Stomach (tissue), 9 donors: ENCODE measurements around the gene GRIK5. TPM values are rescaled to one million over a fixed set of nuclear protein-coding genes. Genes with fewer than 3 reads are reported as not detected.

Experiments
- DNase-seq, 2 donors: peaks; one replicate each; pipeline versions ENCODE4 v3.0.0 to v3.0.0-alpha.2; 2013 to 2019
- H3K27ac ChIP-seq, 5 donors: fragments of 200-600 bp in 4 of 5; sonication (generic) in 4 of 5; one replicate each; pipeline ENCODE4 v1.5.1; 2013 to 2019; ENCODE audit warnings: mild to moderate bottlenecking in 1 of 5, moderate library complexity in 1 of 5
- H3K27me3 ChIP-seq, 3 donors: fragments of 200-600 bp; sonication (generic); one replicate each; pipeline ENCODE4 v1.5.1; 2017 to 2019; ENCODE audit warnings: mixed run types in 1 of 3
- H3K36me3 ChIP-seq, 4 donors: fragments of 200-600 bp; sonication (generic); 1 replicate in 3 of 4; 2 replicates in 1 of 4; pipeline ENCODE4 v1.5.1; 2016 to 2019
- H3K4me1 ChIP-seq, 4 donors: fragments of 200-600 bp; sonication (generic); one replicate each; pipeline ENCODE4 v1.5.1; 2016 to 2019
- H3K4me3 ChIP-seq, 4 donors: fragments of 200-600 bp; sonication (generic) in 3 of 4; one replicate each; pipeline ENCODE4 v1.5.1; 2016 to 2019; ENCODE audit warnings: mild to moderate bottlenecking in 1 of 4
- H3K9me3 ChIP-seq, 4 donors: fragments of 200-600 bp; sonication (generic); one replicate each; pipeline ENCODE4 v1.5.1; 2016 to 2019
- CTCF ChIP-seq, 7 experiments: fragments of 450-650 bp in 4 of 7; fragments of 200-600 bp in 3 of 7; sonication (generic) in 3 of 7; IDR thresholded peaks; one replicate each; pipeline ENCODE4 v1.5.1; 2016 to 2019; ENCODE audit warnings: antibody characterized with exemption in 7 of 7, control low read depth in 2 of 7, mild to moderate bottlenecking in 1 of 7
- EP300 ChIP-seq: sonication (generic); formaldehyde crosslinking; IDR thresholded peaks from one replicate; pipeline ENCODE4 v1.6.1; 2017; ENCODE audit warnings: antibody characterized with exemption
- POLR2A ChIP-seq, 4 donors: fragments of 450-650 bp; IDR thresholded peaks; one replicate each; pipeline ENCODE4 v1.6.1; 2016; ENCODE audit warnings: antibody characterized with exemption in 4 of 4, control low read depth in 2 of 4, mild to moderate bottlenecking in 1 of 4, moderate library complexity in 1 of 4
- POLR2AphosphoS5 ChIP-seq, 3 donors: sonication (generic); formaldehyde crosslinking; IDR thresholded peaks; one replicate each; pipeline ENCODE4 v1.6.1; 2016; ENCODE audit warnings: antibody characterized with exemption in 3 of 3
- WGBS, 5 donors: extraction: QIAGEN DNeasy Blood & Tissue Kit in 3 of 5; methylation state at CpG; one replicate each; pipeline versions ENCODE4 v1.1.5 to v1.1.7; 2013 to 2018; 5-methylcytosine and 5-hydroxymethylcytosine counted together
- intact Hi-C: fragments of 100-400 bp; cut with DNase I; formaldehyde crosslinking; loops from one replicate; pipeline ENCODE4 v1.15.1; 2023; ENCODE audit warnings: low total_unique reads
- polyA plus RNA-seq, 3 donors: library from polyadenylated mRNA; stranded (reverse); fragments of 200-250 nt; gene quantifications; one replicate each; pipeline ENCODE4 v1.2.3, GENCODE V29; 2013
- total RNA-seq, 5 donors: library from RNA; depleted of rRNA; stranded (reverse); fragments of >200 nt; gene quantifications; one replicate each; pipeline versions ENCODE4 v1.1.0 to v1.2.3, GENCODE V29; 2014 to 2016
- donor health status: healthy with polysubstance abuse.
- donor health status: Bipolar disorder and iron deficiency.
- donor health status: healthy.

Gene GRIK5
- total and polyA plus RNA-seq, 8 donors, result 0.92 to 74.1 (median 4.2) TPM

GRCh38 chr19:41971363-41971762 is 98.6 kb downstream of the GRIK5 start:
- H3K4me3 ChIP-seq, result no peak overlapping the region
- intact Hi-C loops, result no loop called here
- H3K4me1 ChIP-seq, result no peaks in the 10 kb centered on the region
- peaks cover 0 to 40% (median 3%) of the 10 kb centered on the region in 3 donors for H3K27me3 ChIP-seq
- DNase-seq, result no peak
- no peaks in the 10 kb centered on the region for H3K36me3 ChIP-seq
- TF ChIP-seq POLR2A (IDR thresholded peaks at IDR 0.05), result no peak
- no peaks in the 10 kb centered on the region for H3K9me3 ChIP-seq
- H3K27ac ChIP-seq, result no peak overlapping the region
- 84 to 90% (median 84%) methylated on average over 11 of the region's 11 CpGs for WGBS, 5 donors

DNA sequence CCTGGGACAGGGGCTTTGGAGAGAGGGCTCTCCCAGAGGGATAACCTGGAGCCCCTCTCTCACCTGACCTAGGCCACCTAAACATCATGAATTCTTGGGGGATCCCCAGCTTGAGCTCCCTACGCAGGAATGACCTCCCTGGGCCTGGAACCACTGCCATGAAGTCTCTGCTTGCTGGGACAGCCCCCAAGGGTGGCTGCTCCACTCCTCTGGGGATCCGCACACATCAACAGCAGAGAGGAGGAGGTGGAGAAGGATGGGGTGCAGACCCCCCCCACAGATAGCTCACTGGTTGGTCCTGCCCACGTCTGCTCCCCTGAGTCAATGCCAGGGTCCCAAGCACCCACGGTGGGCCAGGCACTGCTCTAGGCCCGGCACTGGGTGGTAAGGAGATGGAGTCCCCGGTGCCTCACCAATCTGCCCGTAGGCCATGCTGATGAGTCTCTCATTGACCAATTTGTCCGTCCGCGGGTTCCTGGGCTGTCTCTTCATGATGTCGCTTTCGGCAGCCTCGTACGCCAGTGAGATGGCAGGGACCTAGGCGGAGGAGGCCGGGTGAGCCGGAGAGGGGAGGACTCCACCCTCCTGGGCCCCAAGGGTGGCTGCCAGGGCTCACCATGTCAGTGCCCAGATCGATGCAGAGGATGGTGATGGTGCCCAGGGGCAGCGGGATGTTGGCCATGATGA is 100.1 kb downstream of the GRIK5 start:
- 82 to 94% (median 91%) methylated on average over 7 to 19 of the region's 19 CpGs for WGBS, 5 donors
- Histone ChIP-seq H3K9me3 (no peaks in the 10 kb centered on the region), H3K27me3 (peaks cover 0 to 36% (median 3%) of the 10 kb centered on the region in 3 donors), H3K27ac (no peak overlapping the region), H3K4me3 (no peak overlapping the region), H3K4me1 (no peaks in the 10 kb centered on the region), H3K36me3 (no peaks in the 10 kb centered on the region)
- no peak for DNase-seq
- TF ChIP-seq POLR2A (IDR thresholded peaks at IDR 0.05) (no peak), EP300 (no peak), POLR2AphosphoS5 (IDR thresholded peaks at IDR 0.05) (no peak), CTCF (IDR thresholded peaks at IDR 0.05) (no peak)
- intact Hi-C loops, result no loop called here

- Histone ChIP-seq H3K27me3 (peaks cover 0 to 36% (median 3%) of the 10 kb centered on the region in 3 donors), H3K4me1 (no peaks in the 10 kb centered on the region), H3K27ac (no peak overlapping the region), H3K4me3 (no peak overlapping the region), H3K36me3 (no peaks in the 10 kb centered on the region), H3K9me3 (no peaks in the 10 kb centered on the region)
- 72 to 79% (median 75%) methylated on average over 25 to 28 of the region's 28 CpGs for WGBS, 5 donors
- intact Hi-C loops, result no loop called here
- TF ChIP-seq EP300 (no peak), POLR2AphosphoS5 (IDR thresholded peaks at IDR 0.05) (no peak), POLR2A (IDR thresholded peaks at IDR 0.05) (no peak), CTCF (IDR thresholded peaks at IDR 0.05) (no peak)
- no peak for DNase-seq
These were observed 101.0 kb downstream of the GRIK5 start for GRCh38 chr19:41968751-41969595.

- DNase-seq, result no peak
- H3K9me3 ChIP-seq, result no peaks in the 10 kb centered on the region
- no peaks in the 10 kb centered on the region for H3K36me3 ChIP-seq
- H3K4me3 ChIP-seq, result no peak overlapping the region
- H3K4me1 ChIP-seq, result no peaks in the 10 kb centered on the region
- H3K27ac ChIP-seq, result no peak overlapping the region
- intact Hi-C loops, result no loop called here
- WGBS, 5 donors, result 46 to 67% (median 62%) methylated on average over 20 to 26 of the region's 26 CpGs
- H3K27me3 ChIP-seq, result peaks cover 0 to 36% (median 2%) of the 10 kb centered on the region in 3 donors
- TF ChIP-seq POLR2AphosphoS5 (IDR thresholded peaks at IDR 0.05) (no peak), CTCF (IDR thresholded peaks at IDR 0.05) (no peak), POLR2A (IDR thresholded peaks at IDR 0.05) (no peak), EP300 (no peak)
These were observed 102.8 kb downstream of the GRIK5 start for GRCh38 chr19:41967054-41967783.
